Measurements from ENCODE around the gene CEP112.

Gene CEP112

DNA sequence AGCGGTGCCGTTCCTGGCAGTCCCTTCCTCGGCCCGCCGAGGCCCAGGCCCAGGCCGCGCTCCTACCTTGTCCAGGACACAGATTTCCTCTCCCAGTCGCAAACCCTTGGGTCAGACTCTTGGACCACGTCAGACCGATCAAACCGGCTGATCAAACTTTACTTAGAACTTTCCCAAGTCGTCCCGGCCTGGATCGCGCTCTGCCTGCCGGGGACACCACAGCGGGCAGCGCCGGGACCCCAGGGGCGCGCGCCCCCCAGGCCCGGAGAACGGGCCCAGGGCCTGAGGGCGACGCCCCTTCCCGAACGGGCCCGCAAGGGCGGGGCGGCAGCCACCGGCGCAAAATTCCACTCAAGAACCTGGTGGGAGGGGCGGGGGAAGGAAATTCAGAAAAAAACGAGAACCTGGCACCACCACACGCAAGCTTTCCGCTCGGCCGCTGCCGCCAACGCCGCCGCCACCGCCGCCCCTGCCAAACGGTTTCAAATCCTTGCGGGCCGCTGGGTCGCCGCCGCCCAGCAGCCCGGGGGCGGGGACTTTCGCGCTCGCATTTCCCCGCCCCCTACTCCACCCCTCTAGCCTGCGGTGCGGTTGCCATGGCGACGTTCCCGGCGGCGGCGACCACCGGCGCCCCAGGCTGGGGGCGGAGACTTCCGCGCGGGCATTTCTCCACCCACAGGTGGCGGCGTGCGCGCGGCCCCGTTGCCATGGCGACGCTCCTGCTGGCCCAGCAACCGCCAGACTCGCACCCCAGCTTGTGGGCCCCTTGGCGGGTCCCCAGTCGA is at the start of gene CEP112:
Gene CEP112 (minus strand): TSS at position 541 of the 785 bp plus-strand sequence.
- peak; percentile 81 for DNase-seq (ENCODE audit: low read depth)

GRCh38 chr17:66240630-66241029 is 48.7 kb upstream of the CEP112 start:
- no peak for DNase-seq (ENCODE audit: low read depth)

- no peak for DNase-seq (ENCODE audit: low read depth)
Measured at GRCh38 chr17:66240013-66240412, 48.1 kb upstream of the CEP112 start.

DNA sequence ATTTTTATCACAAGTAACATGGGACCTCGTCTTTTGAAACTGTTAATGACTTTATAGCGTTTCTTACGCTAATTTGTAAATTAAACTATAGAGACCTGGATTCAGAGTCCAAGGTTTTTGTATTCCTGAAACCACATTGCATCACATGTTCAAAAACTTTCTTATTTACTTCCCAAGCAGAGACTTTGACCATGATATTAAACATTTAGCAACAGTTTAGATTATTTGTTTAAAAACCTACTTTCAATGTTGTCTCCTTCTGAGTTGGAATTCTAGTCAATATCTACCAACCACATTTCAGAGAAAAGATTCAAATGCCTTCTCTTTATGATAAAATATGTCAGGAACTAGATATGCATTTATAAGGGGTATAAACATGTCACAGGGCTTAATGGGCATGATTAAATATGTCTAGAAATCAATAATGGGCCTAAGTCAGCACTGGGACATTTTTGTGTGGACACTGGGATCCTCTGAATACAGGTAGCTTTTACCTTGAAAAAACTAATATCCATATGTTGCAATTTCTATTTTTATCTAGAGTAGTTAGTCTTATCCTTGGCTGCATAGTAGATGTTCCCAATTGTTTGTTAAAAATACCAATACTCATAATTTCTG is 43.6 kb upstream of the CEP112 start:
- DNase-seq (ENCODE audit: low read depth): no peak

- no peak for DNase-seq (ENCODE audit: low read depth)
Measured at GRCh38 chr17:66234611-66235010, 42.7 kb upstream of the CEP112 start.

GRCh38 chr17:66233023-66233753 is 41.3 kb upstream of the CEP112 start:
- no peak for DNase-seq (ENCODE audit: low read depth)

DNA sequence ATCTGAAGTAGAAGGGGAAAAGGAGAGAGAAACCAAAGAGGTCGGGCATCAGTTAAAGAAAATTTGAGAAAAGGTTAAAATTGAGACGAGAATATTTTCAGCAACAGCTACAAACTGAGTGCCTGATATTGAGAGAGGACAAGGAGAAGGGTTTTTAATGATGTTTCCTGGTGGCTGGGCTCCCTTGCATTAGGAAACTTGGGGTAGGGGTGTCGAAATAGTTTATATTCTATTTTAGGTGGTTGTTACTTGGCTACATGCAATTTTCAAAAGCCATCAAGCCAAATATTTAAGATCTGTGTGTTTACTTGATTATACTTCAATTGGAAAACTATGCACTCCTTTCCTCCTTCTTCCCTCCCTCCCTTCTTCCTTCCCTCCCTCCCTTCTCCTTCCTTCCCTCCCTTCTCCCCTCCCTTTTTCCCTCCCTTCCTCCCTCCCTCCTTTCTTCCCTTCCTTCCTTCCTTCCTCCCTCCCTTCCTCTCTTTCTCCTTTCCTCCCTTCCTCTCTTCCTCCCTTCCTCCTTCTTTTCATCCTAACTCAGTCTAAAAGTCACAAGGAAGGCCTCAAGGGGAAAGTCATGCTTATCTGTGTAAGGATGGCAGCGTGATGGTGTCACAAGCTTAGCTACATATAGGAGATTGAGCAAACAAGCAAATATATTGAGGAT is 39.1 kb upstream of the CEP112 start:
- DNase-seq (ENCODE audit: low read depth): no peak

DNA sequence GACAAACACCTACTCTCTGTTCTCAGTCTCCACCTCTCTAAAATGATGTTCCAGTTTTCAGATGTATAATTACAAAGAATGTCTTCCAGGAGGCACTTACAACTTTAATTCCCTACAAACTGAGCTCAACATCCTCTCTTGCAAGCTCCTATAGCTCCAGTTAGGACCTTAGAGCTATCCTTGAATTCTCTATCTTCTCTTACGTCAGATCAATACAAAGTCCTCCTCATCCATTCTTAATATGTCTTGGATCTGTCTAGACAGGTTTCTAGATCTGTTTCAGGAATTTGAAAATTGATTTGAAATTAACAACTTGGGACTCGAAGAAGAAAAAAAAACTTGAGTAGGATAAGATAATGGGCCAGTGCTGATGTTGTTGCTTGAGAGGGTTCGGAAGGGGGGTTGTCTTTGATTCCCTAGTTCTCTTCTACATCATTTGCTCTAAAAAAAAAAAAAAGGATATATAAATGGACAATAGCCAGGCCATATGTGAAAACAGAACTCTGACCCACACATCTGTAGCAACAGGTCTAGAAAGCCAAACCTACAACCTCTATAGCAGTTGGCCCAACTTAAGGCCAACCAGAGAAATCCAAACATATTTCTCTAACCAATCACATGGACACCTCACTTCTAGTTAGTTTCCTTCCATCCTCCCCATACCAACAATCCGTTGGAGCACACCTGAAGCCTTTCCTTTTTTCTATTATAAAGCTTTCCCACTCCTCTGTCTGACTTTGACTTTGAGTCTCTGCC is 38.0 kb upstream of the CEP112 start:
- no peak for DNase-seq (ENCODE audit: low read depth)

DNA sequence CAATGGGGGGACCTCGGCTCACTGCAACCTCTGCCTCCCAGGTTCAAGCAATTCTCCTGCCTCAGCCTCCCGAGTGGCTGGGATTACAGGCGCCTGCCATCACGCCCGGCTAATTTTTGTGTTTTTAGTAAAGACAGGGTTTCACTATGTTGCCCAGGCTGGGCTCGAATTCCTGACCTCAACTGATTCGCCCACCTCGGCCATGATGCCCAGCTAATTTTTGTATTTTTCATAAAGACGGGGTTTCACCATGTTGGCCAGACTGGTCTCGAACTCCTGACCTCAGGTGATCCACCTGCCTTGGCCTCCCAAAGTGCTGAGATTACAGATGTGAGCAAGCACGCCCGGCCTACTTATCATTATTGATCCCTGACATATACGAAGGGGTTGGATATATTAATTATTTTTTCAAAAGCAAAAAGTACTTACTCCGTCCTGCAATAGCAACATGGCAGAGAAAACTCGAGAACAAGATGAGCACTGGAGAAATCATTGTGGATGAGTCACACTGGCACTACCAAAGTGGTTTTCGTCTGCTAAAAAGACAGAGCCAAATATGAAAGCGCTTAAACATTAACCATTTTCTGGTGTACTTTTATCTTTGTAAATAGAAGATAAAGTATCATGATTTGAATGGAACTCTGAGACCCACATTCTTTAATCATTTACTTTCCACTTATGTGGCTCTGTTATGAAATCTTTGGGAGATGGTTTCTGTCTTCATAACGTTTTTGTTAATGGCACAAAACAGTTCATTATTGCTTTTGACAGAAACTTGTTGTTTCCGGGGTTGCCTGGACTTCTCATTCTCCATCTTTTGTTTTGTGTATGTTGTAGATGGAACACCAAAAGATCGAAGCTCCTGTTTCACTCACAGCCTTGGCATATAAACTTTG is 37.2 kb upstream of the CEP112 start, which contains the start of gene APOH:
Gene APOH (minus strand): TSS at position 529 of the 896 bp plus-strand sequence. CDS start 36 bp downstream, at position 493.
- DNase-seq (ENCODE audit: low read depth): no peak

GRCh38 chr17:66227212-66228045 is 35.5 kb upstream of the CEP112 start:
- no peak for DNase-seq (ENCODE audit: low read depth)

GRCh38 chr17:66222798-66223350 is 30.9 kb upstream of the CEP112 start:
- DNase-seq (ENCODE audit: low read depth): no peak

DNA sequence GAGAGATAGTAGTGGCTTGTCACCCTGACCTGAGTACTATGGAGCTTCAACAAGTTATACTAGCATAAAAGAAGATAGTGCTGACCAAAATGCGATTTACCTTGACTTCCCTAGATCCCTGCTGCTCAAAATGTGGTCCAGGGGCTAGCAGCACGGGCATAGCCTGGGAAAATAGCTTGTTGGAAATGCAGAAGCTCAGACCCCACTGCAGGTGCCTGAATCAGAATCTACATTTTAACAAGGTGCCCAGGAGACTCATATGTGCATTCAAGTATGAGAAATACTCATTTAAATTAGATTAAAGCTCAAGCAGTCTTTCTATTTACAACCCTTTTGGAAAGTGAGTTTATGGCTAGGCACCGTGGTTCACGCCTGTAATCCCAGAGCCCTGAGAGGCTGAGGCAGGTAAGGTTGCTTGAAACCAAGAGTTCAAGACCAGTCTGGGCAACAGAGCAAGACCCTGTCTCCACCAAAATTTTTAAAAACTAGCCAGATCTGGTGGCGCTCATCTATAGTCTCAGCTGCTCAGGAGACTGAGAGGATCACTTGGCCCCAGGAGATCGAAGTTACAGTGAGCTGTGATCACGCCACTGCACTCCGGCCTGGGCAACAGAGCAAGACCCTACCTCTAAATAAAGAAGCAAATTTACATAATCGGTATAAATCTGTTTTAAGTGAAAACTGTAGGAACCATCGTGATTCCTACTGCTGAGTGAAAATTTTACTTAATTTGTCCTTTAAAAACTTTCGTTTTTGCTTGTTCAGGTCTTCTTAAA is 30.0 kb upstream of the CEP112 start:
- DNase-seq (ENCODE audit: low read depth): no peak

GRCh38 chr17:66221343-66221742 is 29.4 kb upstream of the CEP112 start:
- DNase-seq (ENCODE audit: low read depth): no peak

DNA sequence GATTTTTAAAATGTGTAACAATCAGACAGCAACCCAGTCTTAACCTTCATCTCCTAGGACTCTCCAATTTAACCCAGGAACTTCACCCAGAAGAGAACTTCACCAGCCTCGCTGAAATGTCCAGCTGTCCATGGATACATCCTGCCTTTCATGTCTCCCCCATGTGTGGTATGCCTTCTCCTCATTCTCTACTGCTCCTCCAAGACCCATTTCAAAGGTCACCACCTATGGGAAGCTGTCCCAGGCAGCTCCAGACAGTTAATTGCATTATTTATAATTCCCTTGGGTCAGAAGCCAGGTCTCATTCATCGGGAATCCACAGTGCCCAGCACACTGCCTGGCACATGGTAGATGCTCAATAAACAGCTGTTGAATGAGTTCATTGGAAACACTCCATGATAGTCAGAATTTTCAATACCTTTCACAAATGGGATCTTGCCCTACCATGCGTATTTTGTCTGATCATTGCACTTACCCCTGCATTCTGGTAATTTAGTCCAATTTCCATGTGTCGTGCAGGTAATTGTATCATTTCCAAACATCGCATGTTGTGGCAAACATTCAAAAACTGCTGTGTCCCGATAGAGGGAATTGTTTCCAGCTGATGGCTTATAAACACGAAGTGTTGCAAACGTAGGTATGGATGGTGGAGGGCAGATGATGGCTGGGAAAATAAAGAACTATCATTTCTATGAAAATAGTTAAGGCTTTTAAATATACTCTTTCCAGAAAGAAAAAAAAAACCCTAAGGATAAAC is 28.3 kb upstream of the CEP112 start:
- DNase-seq (ENCODE audit: low read depth): no peak

DNA sequence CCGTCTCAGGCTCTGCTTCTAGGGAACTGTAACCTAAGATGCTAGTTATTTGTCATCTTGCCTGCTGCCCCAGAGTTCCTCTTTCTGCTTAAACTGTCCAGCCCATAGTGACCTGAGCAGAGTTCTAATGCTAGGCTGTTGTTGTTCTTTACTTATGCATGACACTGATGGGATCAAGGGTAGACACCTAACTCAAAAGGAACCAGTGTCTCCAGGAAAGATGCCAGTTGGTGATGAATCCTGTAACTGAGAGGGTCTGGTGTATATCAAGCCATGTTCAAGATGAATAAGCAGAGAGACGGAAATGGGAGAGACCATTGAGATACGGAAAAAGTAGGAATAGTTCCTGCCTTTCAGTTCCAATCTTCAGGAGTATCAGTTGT is 23.6 kb upstream of the CEP112 start:
- DNase-seq (ENCODE audit: low read depth): no peak

GRCh38 chr17:66214884-66215528 is 23.1 kb upstream of the CEP112 start:
- no peak for DNase-seq (ENCODE audit: low read depth)

All from activated gamma-delta T cell treated with anti-CD3 and anti-CD28 coated beads, Interleukin-2, amount 50 U/mL, for 16 hours (primary cell).